ENCODE data around the gene PHACTR1.
A peak's percentile ranks its signal among the peaks of the same experiment; 100 is the strongest.

PHACTR1 gene

DNA sequence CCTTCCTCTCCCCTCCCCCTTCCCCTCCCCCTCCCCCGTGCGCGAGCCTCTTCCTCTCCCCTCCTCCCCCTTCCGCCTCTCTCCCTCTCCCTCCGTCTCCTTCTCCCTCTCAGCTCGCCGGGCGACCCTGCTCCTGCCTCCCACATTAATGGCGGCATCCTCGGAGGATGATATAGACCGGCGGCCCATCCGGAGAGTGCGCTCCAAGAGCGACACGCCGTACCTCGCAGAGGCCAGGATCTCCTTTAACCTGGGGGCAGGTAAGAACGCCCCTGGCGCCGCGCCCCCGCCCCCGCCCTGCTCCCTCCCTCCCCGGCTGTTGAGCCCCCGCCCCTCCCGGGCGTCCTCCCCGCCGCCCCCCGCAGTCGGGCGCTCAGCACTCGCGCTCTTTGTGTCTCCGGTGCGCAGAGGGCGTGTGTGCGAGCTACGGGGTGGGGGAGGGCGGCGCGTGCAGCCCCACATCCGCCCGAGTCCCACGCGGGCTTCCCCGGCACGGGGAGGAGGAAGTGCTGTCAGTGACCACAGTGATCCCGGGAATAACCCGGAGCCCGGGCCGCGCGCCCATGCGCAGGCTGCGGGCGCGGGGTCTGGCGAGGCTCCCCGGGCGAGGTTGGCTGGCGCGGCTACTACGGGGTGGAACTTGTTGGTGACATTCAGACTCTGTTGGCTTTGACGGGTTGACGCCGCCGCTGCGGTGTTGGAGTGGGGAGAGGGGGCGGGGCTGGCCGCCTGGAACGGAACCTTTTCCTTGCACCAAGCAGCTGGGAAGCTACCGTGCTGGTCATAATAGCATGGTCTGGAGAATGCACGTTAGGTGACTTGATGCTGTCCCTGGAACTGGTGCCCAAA is 33.2 kb downstream of the PHACTR1 start:
- no peak overlapping the region for H3K27ac ChIP-seq (replicated peaks)
- peaks cover 11% of the 10 kb centered on the region for H3K27me3 ChIP-seq (ENCODE audit: insufficient read depth, poor library complexity, severe bottlenecking)
- H3K4me3 ChIP-seq (replicated peaks; ENCODE audit: insufficient read depth, low read length): no peak overlapping the region
- no peak for TF ChIP-seq SPI1 (IDR thresholded peaks at IDR 0.05; ENCODE audit: borderline replicate concordance, low read depth)
- TF ChIP-seq, protein P1, sequence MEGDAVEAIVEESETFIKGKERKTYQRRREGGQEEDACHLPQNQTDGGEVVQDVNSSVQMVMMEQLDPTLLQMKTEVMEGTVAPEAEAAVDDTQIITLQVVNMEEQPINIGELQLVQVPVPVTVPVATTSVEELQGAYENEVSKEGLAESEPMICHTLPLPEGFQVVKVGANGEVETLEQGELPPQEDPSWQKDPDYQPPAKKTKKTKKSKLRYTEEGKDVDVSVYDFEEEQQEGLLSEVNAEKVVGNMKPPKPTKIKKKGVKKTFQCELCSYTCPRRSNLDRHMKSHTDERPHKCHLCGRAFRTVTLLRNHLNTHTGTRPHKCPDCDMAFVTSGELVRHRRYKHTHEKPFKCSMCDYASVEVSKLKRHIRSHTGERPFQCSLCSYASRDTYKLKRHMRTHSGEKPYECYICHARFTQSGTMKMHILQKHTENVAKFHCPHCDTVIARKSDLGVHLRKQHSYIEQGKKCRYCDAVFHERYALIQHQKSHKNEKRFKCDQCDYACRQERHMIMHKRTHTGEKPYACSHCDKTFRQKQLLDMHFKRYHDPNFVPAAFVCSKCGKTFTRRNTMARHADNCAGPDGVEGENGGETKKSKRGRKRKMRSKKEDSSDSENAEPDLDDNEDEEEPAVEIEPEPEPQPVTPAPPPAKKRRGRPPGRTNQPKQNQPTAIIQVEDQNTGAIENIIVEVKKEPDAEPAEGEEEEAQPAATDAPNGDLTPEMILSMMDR (IDR thresholded peaks at IDR 0.05; ENCODE audit: insufficient read depth, low read length): no peak
- TF ChIP-seq POLR2AphosphoS5 (IDR thresholded peaks at IDR 0.05; ENCODE audit: low read depth): no peak
- TF ChIP-seq GABPA (IDR thresholded peaks at IDR 0.05; ENCODE audit: low read depth): no peak
- TF ChIP-seq, protein P2, sequence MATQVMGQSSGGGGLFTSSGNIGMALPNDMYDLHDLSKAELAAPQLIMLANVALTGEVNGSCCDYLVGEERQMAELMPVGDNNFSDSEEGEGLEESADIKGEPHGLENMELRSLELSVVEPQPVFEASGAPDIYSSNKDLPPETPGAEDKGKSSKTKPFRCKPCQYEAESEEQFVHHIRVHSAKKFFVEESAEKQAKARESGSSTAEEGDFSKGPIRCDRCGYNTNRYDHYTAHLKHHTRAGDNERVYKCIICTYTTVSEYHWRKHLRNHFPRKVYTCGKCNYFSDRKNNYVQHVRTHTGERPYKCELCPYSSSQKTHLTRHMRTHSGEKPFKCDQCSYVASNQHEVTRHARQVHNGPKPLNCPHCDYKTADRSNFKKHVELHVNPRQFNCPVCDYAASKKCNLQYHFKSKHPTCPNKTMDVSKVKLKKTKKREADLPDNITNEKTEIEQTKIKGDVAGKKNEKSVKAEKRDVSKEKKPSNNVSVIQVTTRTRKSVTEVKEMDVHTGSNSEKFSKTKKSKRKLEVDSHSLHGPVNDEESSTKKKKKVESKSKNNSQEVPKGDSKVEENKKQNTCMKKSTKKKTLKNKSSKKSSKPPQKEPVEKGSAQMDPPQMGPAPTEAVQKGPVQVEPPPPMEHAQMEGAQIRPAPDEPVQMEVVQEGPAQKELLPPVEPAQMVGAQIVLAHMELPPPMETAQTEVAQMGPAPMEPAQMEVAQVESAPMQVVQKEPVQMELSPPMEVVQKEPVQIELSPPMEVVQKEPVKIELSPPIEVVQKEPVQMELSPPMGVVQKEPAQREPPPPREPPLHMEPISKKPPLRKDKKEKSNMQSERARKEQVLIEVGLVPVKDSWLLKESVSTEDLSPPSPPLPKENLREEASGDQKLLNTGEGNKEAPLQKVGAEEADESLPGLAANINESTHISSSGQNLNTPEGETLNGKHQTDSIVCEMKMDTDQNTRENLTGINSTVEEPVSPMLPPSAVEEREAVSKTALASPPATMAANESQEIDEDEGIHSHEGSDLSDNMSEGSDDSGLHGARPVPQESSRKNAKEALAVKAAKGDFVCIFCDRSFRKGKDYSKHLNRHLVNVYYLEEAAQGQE (IDR thresholded peaks at IDR 0.05; ENCODE audit: insufficient replicate concordance, low read depth): no peak
- no peak for DNase-seq (ENCODE audit: low read depth in 1 of 2, low spot score in 1 of 2)

DNA sequence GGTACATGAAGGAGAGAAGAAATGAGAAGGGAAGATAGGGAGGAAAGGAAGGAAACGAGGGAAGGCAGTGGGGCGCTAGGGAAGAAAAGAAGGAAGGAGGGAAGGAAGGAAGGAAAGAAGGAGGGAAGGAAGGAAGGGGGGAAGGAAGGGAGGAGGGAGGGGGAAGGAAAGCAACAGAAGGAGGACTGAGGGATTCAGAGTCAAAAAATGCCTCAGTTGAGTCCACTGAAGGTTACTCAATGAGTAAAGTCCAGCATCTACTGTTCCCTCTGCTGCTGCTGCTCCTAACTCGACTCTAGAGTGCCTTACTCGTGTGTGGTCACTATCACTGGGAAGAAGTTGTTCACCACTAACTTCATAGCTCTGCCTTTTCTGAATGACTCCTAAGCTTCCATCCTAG is 33.8 kb downstream of the PHACTR1 start:
- TF ChIP-seq, protein P2 (IDR thresholded peaks at IDR 0.05; ENCODE audit: insufficient replicate concordance, low read depth): no peak
- TF ChIP-seq SPI1 (IDR thresholded peaks at IDR 0.05; ENCODE audit: borderline replicate concordance, low read depth): no peak
- no peak for TF ChIP-seq GABPA (IDR thresholded peaks at IDR 0.05; ENCODE audit: low read depth)
- TF ChIP-seq, protein P1 (IDR thresholded peaks at IDR 0.05; ENCODE audit: insufficient read depth, low read length): no peak
- TF ChIP-seq POLR2AphosphoS5 (IDR thresholded peaks at IDR 0.05; ENCODE audit: low read depth): no peak
- Histone ChIP-seq H3K4me3 (replicated peaks; ENCODE audit: insufficient read depth, low read length) (no peak overlapping the region), H3K27me3 (ENCODE audit: insufficient read depth, poor library complexity, severe bottlenecking) (peaks cover 11% of the 10 kb centered on the region), H3K27ac (replicated peaks) (no peak overlapping the region)
- no peak for DNase-seq (ENCODE audit: low read depth in 1 of 2, low spot score in 1 of 2)

DNA sequence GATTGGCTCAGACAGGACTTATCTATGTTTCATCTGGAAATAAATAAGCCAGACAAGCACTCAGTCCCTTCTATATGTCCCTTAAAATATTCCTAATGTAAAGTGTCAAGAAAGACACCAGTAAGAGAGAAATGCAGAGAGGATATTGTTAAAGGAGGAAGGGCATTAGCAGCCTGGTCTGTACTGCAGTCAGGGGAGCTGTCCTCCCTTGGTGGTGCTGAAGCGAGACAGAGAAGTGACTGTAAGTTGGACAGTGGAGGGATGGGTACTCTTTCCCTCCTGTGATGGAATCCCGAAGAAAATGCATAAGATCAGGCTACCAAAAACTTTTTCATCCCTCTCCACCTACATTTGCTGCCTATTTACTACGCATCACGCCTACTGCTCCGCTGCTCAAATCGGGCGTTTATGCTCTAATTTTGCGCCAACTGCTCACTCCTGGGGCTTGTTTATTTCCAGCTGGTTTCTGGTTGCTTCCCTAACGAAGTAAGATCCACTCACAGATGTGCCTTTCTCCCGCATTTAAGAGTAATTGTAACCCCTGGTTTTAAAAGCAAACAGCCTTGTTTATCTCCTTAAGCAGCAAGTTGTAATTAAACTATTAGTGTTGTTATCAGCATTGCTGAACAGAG is 35.2 kb downstream of the PHACTR1 start:
- DNase-seq (ENCODE audit: low read depth in 1 of 2, low spot score in 1 of 2): peak; percentile 5 to 39
- TF ChIP-seq SPI1 (IDR thresholded peaks at IDR 0.05; ENCODE audit: borderline replicate concordance, low read depth) (peak; percentile 20; the same call in 1 of the 2 replicates), GABPA (IDR thresholded peaks at IDR 0.05; ENCODE audit: low read depth) (no peak), POLR2AphosphoS5 (IDR thresholded peaks at IDR 0.05; ENCODE audit: low read depth) (no peak)
- TF ChIP-seq, protein P1 (IDR thresholded peaks at IDR 0.05; ENCODE audit: insufficient read depth, low read length): no peak
- TF ChIP-seq, protein P2 (IDR thresholded peaks at IDR 0.05; ENCODE audit: insufficient replicate concordance, low read depth): peak; percentile 98

More for the DNA sequence above, 35.2 kb downstream of the PHACTR1 start:
- H3K27me3 ChIP-seq (ENCODE audit: insufficient read depth, poor library complexity, severe bottlenecking): peaks cover 11% of the 10 kb centered on the region
- H3K4me3 ChIP-seq (replicated peaks; ENCODE audit: insufficient read depth, low read length): no peak overlapping the region
- H3K27ac ChIP-seq (replicated peaks): no peak overlapping the region
